SK-N-MC (cell line): ENCODE measurements around the gene HOXA6.

Experiments used
- DNase-seq: peaks from one replicate; pipeline ENCODE4 v3.0.0-alpha.2; 2011; ENCODE audit warnings: low read depth, low spot score
- H3K27ac ChIP-seq: fragments of 200-600 bp; sonication (generic); 2 replicates; pipeline ENCODE4 v1.5.1; 2016; ENCODE audit warnings: mixed run types
- H3K36me3 ChIP-seq: fragments of 200-600 bp; sonication (generic); 2 replicates; pipeline ENCODE4 v1.6.1; 2017; ENCODE audit warnings: antibody characterized with exemption, low read length, mixed read lengths; ENCODE audit not compliant: insufficient read depth
- H3K4me3 ChIP-seq: fragments of 200-600 bp; sonication (generic); 2 replicates; pipeline ENCODE4 v1.5.1; 2016
- H3K9ac ChIP-seq: fragments of 200-600 bp; sonication (generic); 2 replicates; pipeline ENCODE4 v1.8.0; 2017; ENCODE audit warnings: mixed run types, mixed read lengths; ENCODE audit not compliant: insufficient read length
- H3K9me3 ChIP-seq: fragments of 200-600 bp; sonication (generic); 2 replicates; pipeline ENCODE4 v1.6.1; 2017; ENCODE audit warnings: low read depth, mild to moderate bottlenecking, antibody characterized with exemption, low read length, moderate library complexity, mixed read lengths
- EZH2 ChIP-seq: fragments of 200-600 bp; sonication (generic); IDR thresholded peaks from one replicate; pipeline ENCODE4 v1.6.1; 2017; ENCODE audit warnings: antibody characterized with exemption
- FOXP2 ChIP-seq: optimal IDR thresholded peaks from 2 replicates; pipeline ENCODE3; 2011; ENCODE audit warnings: mild to moderate bottlenecking, moderate library complexity; ENCODE audit not compliant: insufficient read depth; ENCODE audit errors: extremely low read length, control extremely low read depth
- POLR2AphosphoS5 ChIP-seq: IDR thresholded peaks from 2 replicates; pipeline ENCODE4 v1.6.1; 2012; ENCODE audit warnings: mild to moderate bottlenecking, low read depth, low read length, borderline replicate concordance

The HOXA6 gene

DNA sequence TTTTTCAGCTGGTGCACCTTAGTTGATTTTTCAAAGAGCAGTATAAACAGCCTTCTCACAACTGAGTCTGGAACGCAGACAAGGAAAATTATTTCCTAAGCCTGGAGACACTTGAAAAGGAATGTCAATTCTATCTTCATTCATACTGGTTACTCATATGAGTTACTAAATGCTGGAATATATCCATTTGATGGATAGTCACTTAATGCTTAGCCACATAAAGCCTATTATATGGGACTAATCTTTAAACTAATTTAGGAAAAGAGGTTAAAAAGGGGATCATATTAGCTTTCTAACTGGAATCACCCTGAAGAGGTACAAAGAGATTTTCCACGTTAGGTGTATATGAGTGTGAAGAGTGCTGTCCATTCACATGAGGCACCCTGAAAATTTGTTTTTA lies 15.4 kb downstream of the HOXA6 start:
- H3K4me3 ChIP-seq = no peak overlapping the region
- no peak overlapping the region for H3K27ac ChIP-seq
- no peak for DNase-seq
- no peaks in the 10 kb centered on the region for H3K36me3 ChIP-seq
- no peaks in the 10 kb centered on the region for H3K9me3 ChIP-seq
- no peak for TF ChIP-seq FOXP2
- no peak for TF ChIP-seq EZH2
- no peak for TF ChIP-seq POLR2AphosphoS5
- no peak overlapping the region for H3K9ac ChIP-seq

GRCh38 chr7:27131390-27131819 lies 16.2 kb downstream of the HOXA6 start:
- Histone ChIP-seq H3K36me3 (no peaks in the 10 kb centered on the region), H3K9ac (peak overlapping the region; percentile 66), H3K27ac (no peak overlapping the region), H3K9me3 (no peaks in the 10 kb centered on the region), H3K4me3 (peak overlapping the region; percentile 87)
- no peak for DNase-seq
- TF ChIP-seq POLR2AphosphoS5 (no peak), EZH2 (no peak), FOXP2 (no peak)

GRCh38 chr7:27130540-27131389 lies 16.8 kb downstream of the HOXA6 start, which contains the start of gene HOXA4:
TSS of gene HOXA4 (minus strand) at chr7:27130757. CDS start at chr7:27130733, 24 bp downstream.
- H3K9me3 ChIP-seq = no peaks in the 10 kb centered on the region
- no peak within 1 kb of the TSS for H3K27ac ChIP-seq
- DNase-seq = no peak
- no peaks in the 10 kb centered on the region for H3K36me3 ChIP-seq
- no peak for TF ChIP-seq FOXP2
- no peak for TF ChIP-seq EZH2
- TF ChIP-seq POLR2AphosphoS5 = no peak; the same call in 1 of the 2 replicates
- H3K9ac ChIP-seq = peak within 1 kb of the TSS; percentile 66
- H3K4me3 ChIP-seq = peak within 1 kb of the TSS; percentile 87

- TF ChIP-seq FOXP2 = no peak
- TF ChIP-seq POLR2AphosphoS5 = no peak
- TF ChIP-seq EZH2 = no peak
- Histone ChIP-seq H3K36me3 (no peaks in the 10 kb centered on the region), H3K9me3 (no peaks in the 10 kb centered on the region), H3K9ac (no peak overlapping the region), H3K27ac (no peak overlapping the region), H3K4me3 (peak overlapping the region; percentile 87)
- DNase-seq = no peak
Measured at GRCh38 chr7:27129729-27130539, 17.6 kb downstream of the HOXA6 start.

- H3K4me3 ChIP-seq = no peak overlapping the region
- no peaks in the 10 kb centered on the region for H3K36me3 ChIP-seq
- TF ChIP-seq FOXP2 = no peak
- TF ChIP-seq EZH2 = peak; percentile 8
- H3K27ac ChIP-seq = no peak overlapping the region
- no peak overlapping the region for H3K9ac ChIP-seq
- H3K9me3 ChIP-seq = no peaks in the 10 kb centered on the region
- no peak for DNase-seq
Measured at GRCh38 chr7:27128776-27129728, 18.5 kb downstream of the HOXA6 start.

- no peak for DNase-seq
- Histone ChIP-seq H3K36me3 (no peaks in the 10 kb centered on the region), H3K9me3 (no peaks in the 10 kb centered on the region), H3K9ac (no peak overlapping the region), H3K27ac (no peak overlapping the region), H3K4me3 (no peak overlapping the region)
- TF ChIP-seq POLR2AphosphoS5 = no peak
- TF ChIP-seq FOXP2 = no peak
- TF ChIP-seq EZH2 = no peak
Measured at GRCh38 chr7:27128034-27128433, 19.5 kb downstream of the HOXA6 start.

GRCh38 chr7:27126596-27127327 lies 20.8 kb downstream of the HOXA6 start:
- no peak overlapping the region for H3K9ac ChIP-seq
- H3K36me3 ChIP-seq = no peaks in the 10 kb centered on the region
- H3K4me3 ChIP-seq = no peak overlapping the region
- no peaks in the 10 kb centered on the region for H3K9me3 ChIP-seq
- DNase-seq = no peak
- H3K27ac ChIP-seq = no peak overlapping the region
- no peak for TF ChIP-seq EZH2
- no peak for TF ChIP-seq FOXP2
- no peak for TF ChIP-seq POLR2AphosphoS5

GRCh38 chr7:27125986-27126394 lies 21.6 kb downstream of the HOXA6 start:
- Histone ChIP-seq H3K9me3 (no peaks in the 10 kb centered on the region), H3K36me3 (no peaks in the 10 kb centered on the region), H3K9ac (no peak overlapping the region), H3K27ac (no peak overlapping the region), H3K4me3 (no peak overlapping the region)
- DNase-seq = no peak
- TF ChIP-seq EZH2 = no peak
- no peak for TF ChIP-seq POLR2AphosphoS5
- TF ChIP-seq FOXP2 = no peak
